H1 (cell line): ENCODE data around the gene GDF2. TPM values are rescaled to one million over a fixed set of nuclear protein-coding genes. Genes with fewer than 3 reads are reported as not detected.

Experiments used
- CTCF ChIA-PET: fragments of 300-600 bp; sonication (Branson Sonifier 250); formaldehyde crosslinking; loops from one replicate; lab custom pipeline; 2021; ENCODE audit not compliant: partially characterized antibody; lab: Charles Lee
- POLR2A ChIA-PET: fragments of 300-600 bp; sonication (Branson Sonifier 250); formaldehyde crosslinking; loops from one replicate; lab custom pipeline; 2021; ENCODE audit warnings: inconsistent platforms; ENCODE audit not compliant: partially characterized antibody; lab: Charles Lee
- DNase-seq, 2 experiments: peaks; one replicate each; pipeline versions ENCODE4 v3.0.0 to v3.0.0-alpha.2; 2010 to 2022; ENCODE audit warnings: low spot score in 2 of 2, low read depth in 1 of 2, mixed read lengths in 1 of 2
- FAIRE-seq: peaks from 2 replicates; lab custom pipeline; 2011; peaks lifted over from hg19 to GRCh38; lab: Jason Lieb, UNC
- H2AFZ ChIP-seq: 2 replicates; pipeline ENCODE4 v1.8.1; 2012; ENCODE audit warnings: low read length, inconsistent platforms
- H2AK5ac ChIP-seq: 2 replicates; pipeline ENCODE4 v1.6.1; 2013; ENCODE audit warnings: low read depth, low read length
- H2BK120ac ChIP-seq: replicated peaks from 2 replicates; pipeline ENCODE3; 2013; ENCODE audit warnings: low read depth, low read length, inconsistent platforms
- H2BK12ac ChIP-seq: 2 replicates; pipeline ENCODE4 v1.6.1; 2013; ENCODE audit warnings: low read depth, low read length
- H2BK15ac ChIP-seq: 2 replicates; pipeline ENCODE4 v1.6.1; 2013; ENCODE audit warnings: low read length
- H2BK20ac ChIP-seq: 2 replicates; pipeline ENCODE4 v1.6.1; 2013; ENCODE audit warnings: low read length
- H2BK5ac ChIP-seq: 2 replicates; pipeline ENCODE4 v1.6.1; 2013; ENCODE audit warnings: low read depth, low read length
- H3K14ac ChIP-seq: 2 replicates; pipeline ENCODE4 v1.6.1; 2013; ENCODE audit warnings: inconsistent platforms; ENCODE audit not compliant: insufficient read length
- H3K18ac ChIP-seq: 2 replicates; pipeline ENCODE4 v1.6.1; 2013; ENCODE audit warnings: low read length; ENCODE audit errors: extremely low read depth
- H3K23ac ChIP-seq: 2 replicates; pipeline ENCODE4 v1.6.1; 2013; ENCODE audit warnings: inconsistent platforms; ENCODE audit not compliant: insufficient read length
- H3K23me2 ChIP-seq: 2 replicates; pipeline ENCODE4 v1.6.1; 2013; ENCODE audit warnings: low read depth, low read length
- H3K27ac ChIP-seq: 2 replicates; pipeline ENCODE4 v1.6.1; 2011; ENCODE audit warnings: low read depth, low read length, inconsistent platforms
- H3K27me3 ChIP-seq, 4 experiments: replicated peaks in 1 of 4; 1 replicate in 1 of 4; 2 replicates in 3 of 4; pipeline versions ENCODE4 v1.6.1 to v1.8.1; 2011 to 2013; ENCODE audit warnings: low read length in 3 of 4, mild to moderate bottlenecking in 3 of 4, inconsistent platforms in 2 of 4, mixed read lengths in 2 of 4, moderate library complexity in 1 of 4; ENCODE audit not compliant: control insufficient read depth in 3 of 4, insufficient read depth in 3 of 4; ENCODE audit errors: extremely low read depth in 1 of 4
- H3K36me3 ChIP-seq, 4 experiments: 2 replicates each; pipeline versions ENCODE4 v1.6.1 to v1.8.1; 2011 to 2013; ENCODE audit warnings: mild to moderate bottlenecking in 4 of 4, low read length in 3 of 4, moderate library complexity in 2 of 4, control low read depth in 1 of 4, inconsistent platforms in 1 of 4; ENCODE audit not compliant: insufficient read depth in 4 of 4, control insufficient read depth in 2 of 4
- H3K4ac ChIP-seq: replicated peaks from 2 replicates; pipeline ENCODE3; 2013; ENCODE audit warnings: low read length, low read depth, mixed read lengths, inconsistent platforms; ENCODE audit not compliant: insufficient read length
- H3K4me1 ChIP-seq, 4 experiments: replicated peaks in 1 of 4; 1 replicate in 1 of 4; 2 replicates in 3 of 4; pipeline versions ENCODE4 v1.6.1 to v1.8.1; 2011 to 2013; ENCODE audit warnings: low read length in 3 of 4, inconsistent platforms in 2 of 4, mixed read lengths in 1 of 4; ENCODE audit not compliant: insufficient read depth in 4 of 4, control insufficient read depth in 3 of 4
- H3K4me2 ChIP-seq, 2 experiments: 2 replicates each; pipeline versions ENCODE4 v1.6.1 to v1.8.1; 2011 to 2013; ENCODE audit warnings: low read depth in 2 of 2, low read length in 2 of 2, control low read depth in 1 of 2, inconsistent platforms in 1 of 2, mild to moderate bottlenecking in 1 of 2; ENCODE audit not compliant: insufficient read depth in 1 of 2
- H3K4me3 ChIP-seq, 4 experiments: fragments of 200-600, 300-600 bp in 1 of 4; sonication (generic), shearing (Covaris generic), sonication (Bioruptor Twin) in 1 of 4; 2 replicates each; pipeline versions ENCODE4 v1.5.1 to v1.8.1; 2011 to 2016; ENCODE audit warnings: low read length in 4 of 4, low read depth in 3 of 4, control low read depth in 2 of 4, inconsistent platforms in 2 of 4, mild to moderate bottlenecking in 2 of 4, mixed read lengths in 1 of 4, moderate library complexity in 1 of 4; ENCODE audit not compliant: insufficient read depth in 2 of 4; ENCODE audit errors: extremely low read depth in 1 of 4
- H3K56ac ChIP-seq: replicated peaks from 2 replicates; pipeline ENCODE3; 2013; ENCODE audit warnings: low read depth, mild to moderate bottlenecking, mixed read lengths, low read length, inconsistent platforms; ENCODE audit not compliant: insufficient read length
- H3K79me1 ChIP-seq: 2 replicates; pipeline ENCODE4 v1.6.1; 2013; ENCODE audit warnings: low read depth, low read length, control low read depth
- H3K79me2 ChIP-seq, 2 experiments: 2 replicates each; pipeline versions ENCODE4 v1.6.1 to v1.8.1; 2012 to 2013; ENCODE audit warnings: low read length in 2 of 2, mild to moderate bottlenecking in 2 of 2, inconsistent platforms in 1 of 2; ENCODE audit not compliant: insufficient read depth in 2 of 2, control insufficient read depth in 1 of 2
- H3K9ac ChIP-seq, 4 experiments: replicated peaks in 1 of 4; 1 replicate in 1 of 4; 2 replicates in 3 of 4; pipeline versions ENCODE4 v1.6.1 to v1.8.1; 2011 to 2013; ENCODE audit warnings: low read depth in 3 of 4, low read length in 3 of 4, control low read depth in 2 of 4, mild to moderate bottlenecking in 2 of 4, moderate library complexity in 2 of 4, inconsistent platforms in 1 of 4; ENCODE audit errors: extremely low read depth in 1 of 4
- H3K9me3 ChIP-seq, 2 experiments: 2 replicates each; pipeline versions ENCODE4 v1.6.1 to v1.8.1; 2012 to 2013; ENCODE audit warnings: mild to moderate bottlenecking in 2 of 2, moderate library complexity in 2 of 2, control low read depth in 1 of 2, inconsistent platforms in 1 of 2, low read depth in 1 of 2, low read length in 1 of 2, mixed read lengths in 1 of 2; ENCODE audit not compliant: insufficient read depth in 2 of 2
- H4K20me1 ChIP-seq, 2 experiments: replicated peaks in 1 of 2; 2 replicates each; pipeline versions ENCODE3 to v1.8.1; 2011 to 2013; ENCODE audit warnings: inconsistent platforms in 2 of 2, low read length in 2 of 2, mild to moderate bottlenecking in 1 of 2; ENCODE audit not compliant: insufficient read depth in 2 of 2, control insufficient read depth in 1 of 2
- H4K5ac ChIP-seq: 2 replicates; pipeline ENCODE4 v1.6.1; 2013; ENCODE audit warnings: low read length, low read depth, mixed read lengths, inconsistent platforms; ENCODE audit not compliant: insufficient read length
- H4K8ac ChIP-seq: 2 replicates; pipeline ENCODE4 v1.8.0; 2013; ENCODE audit warnings: mild to moderate bottlenecking, moderate library complexity, low read length, inconsistent platforms; ENCODE audit not compliant: insufficient read depth; ENCODE audit errors: extremely low read depth
- H4K91ac ChIP-seq: replicated peaks from 2 replicates; pipeline ENCODE3; 2013; ENCODE audit warnings: low read length, mixed read lengths, inconsistent platforms; ENCODE audit not compliant: insufficient read length
- ATF3 ChIP-seq: IDR thresholded peaks from 2 replicates; pipeline ENCODE4 v1.6.1; 2011; ENCODE audit warnings: low read depth, mild to moderate bottlenecking, low read length; ENCODE audit not compliant: insufficient read depth
- CHD2 ChIP-seq: IDR thresholded peaks from 2 replicates; pipeline ENCODE4 v1.6.1; 2012; ENCODE audit warnings: low read length, improper control_type of control experiment
- CREB1 ChIP-seq: IDR thresholded peaks from 2 replicates; pipeline ENCODE4 v1.6.1; 2012; ENCODE audit warnings: inconsistent platforms
- GTF2F1 ChIP-seq: IDR thresholded peaks from 2 replicates; pipeline ENCODE4 v1.6.1; 2012; ENCODE audit warnings: low read depth, low read length, improper control_type of control experiment, borderline replicate concordance
- HDAC2 ChIP-seq, 2 experiments: fragments of 300-600 bp in 1 of 2; sonication (generic) in 1 of 2; IDR thresholded peaks; 2 replicates each; pipeline ENCODE4 v1.6.1; 2011 to 2012; ENCODE audit warnings: low read depth in 2 of 2, low read length in 2 of 2, mild to moderate bottlenecking in 2 of 2, moderate library complexity in 2 of 2, borderline replicate concordance in 1 of 2, inconsistent platforms in 1 of 2
- JUN ChIP-seq: IDR thresholded peaks from 2 replicates; pipeline ENCODE4 v1.6.1; 2011; ENCODE audit warnings: low read depth, mild to moderate bottlenecking, improper control_type of control experiment, low read length
- JUND ChIP-seq: IDR thresholded peaks from 2 replicates; pipeline ENCODE4 v1.6.1; 2011; ENCODE audit warnings: mild to moderate bottlenecking, improper control_type of control experiment, low read length
- KDM5A ChIP-seq: fragments of 200-600 bp; IDR thresholded peaks from 2 replicates; pipeline ENCODE4 v1.7.1; 2012; ENCODE audit warnings: mild to moderate bottlenecking, low read length, inconsistent platforms, mixed read lengths
- POLR2AphosphoS5 ChIP-seq: IDR thresholded peaks from 2 replicates; pipeline ENCODE4 v1.6.1; 2011; ENCODE audit warnings: low read depth, low read length
- RNF2 ChIP-seq: fragments of 200-900, 300-1000 bp; sonication (generic); IDR thresholded peaks from 2 replicates; pipeline ENCODE4 v1.7.1; 2016; ENCODE audit warnings: borderline replicate concordance, low read depth, mild to moderate bottlenecking, antibody characterized with exemption, low read length; ENCODE audit not compliant: poor library complexity, severe bottlenecking; ENCODE audit errors: missing control alignments
- SRF ChIP-seq: IDR thresholded peaks from 2 replicates; pipeline ENCODE4 v1.6.1; 2011; ENCODE audit warnings: mild to moderate bottlenecking, low read depth, low read length, moderate library complexity
- TEAD4 ChIP-seq: IDR thresholded peaks from 2 replicates; pipeline ENCODE4 v1.6.1; 2012; ENCODE audit warnings: low read depth, low read length, inconsistent platforms, mixed read lengths
- USF2 ChIP-seq: IDR thresholded peaks from 2 replicates; pipeline ENCODE4 v1.6.1; 2011; ENCODE audit warnings: low read length, improper control_type of control experiment
- WGBS, 2 experiments: shearing (Covaris generic) in 1 of 2; methylation state at CpG; one replicate each; pipeline versions ENCODE4 v1.1.6 to v1.1.7; 2013 to 2015; ENCODE audit warnings: low lambda C conversion rate in 2 of 2, mixed read lengths in 2 of 2, inconsistent platforms in 1 of 2, low coverage in 1 of 2, missing lambda C conversion rate in 1 of 2; ENCODE audit not compliant: insufficient replicate concordance in 2 of 2, insufficient coverage in 1 of 2, insufficient read length in 1 of 2; ENCODE audit errors: extremely low coverage in 1 of 2, missing lambda C conversion rate in 1 of 2; 5-methylcytosine and 5-hydroxymethylcytosine counted together
- polyA plus RNA-seq, 7 experiments: library from polyadenylated mRNA; depleted of rRNA in 3 of 7; stranded (reverse) in 5 of 7; unstranded in 2 of 7; fragments of >200 nt in 5 of 7; fragments of 200-250 nt in 2 of 7; gene quantifications; 1 replicate in 5 of 7; 2 replicates in 1 of 7; 4 replicates in 1 of 7; pipeline versions ENCODE4 v1.2.1 to v1.2.3, GENCODE V29; 2011 to 2013; ENCODE audit warnings: missing spikeins in 2 of 7, mixed read lengths in 2 of 7
- total RNA-seq: library from RNA; stranded (reverse); fragmentation: NEBNext Ultra II Directional; extraction: Animal tissue kit (Norgen Biotek cat#: 25700); gene quantifications from 2 replicates; pipeline ENCODE4 v1.2.1, GENCODE V29; 2021

GDF2 gene
- total and polyA plus RNA-seq, 2 of the 8 experiments (the other 6 are each of a cell fraction or from before 2014, with no cell fraction given) = not detected

- no peak overlapping the region for H3K18ac ChIP-seq
- CTCF ChIA-PET = interaction anchor here (1.5 to 2.4 kb wide), 2 partner anchors 247 to 270 kb away, joined by 9 read pairs; no protein-coding TSS in a partner anchor
- H3K4ac ChIP-seq = no peak overlapping the region
- TF ChIP-seq KDM5A = no peak
- TF ChIP-seq JUND = no peak
- TF ChIP-seq CHD2 = no peak
- TF ChIP-seq JUN = no peak
- TF ChIP-seq SRF = no peak
- TF ChIP-seq RNF2 = no peak
- TF ChIP-seq USF2 = no peak
- no peak for TF ChIP-seq TEAD4
- TF ChIP-seq HDAC2 (IDR thresholded peaks at IDR 0.05; ENCODE audit: borderline replicate concordance in 1 of 2, low read depth in 2 of 2, low read length in 2 of 2) = no peak
- TF ChIP-seq GTF2F1 = no peak
- TF ChIP-seq ATF3 = no peak
- TF ChIP-seq CREB1 = no peak
- TF ChIP-seq POLR2AphosphoS5 = no peak
Measured at GRCh38 chr10:47295411-47295810, 26.8 kb upstream of the GDF2 start.

More at GRCh38 chr10:47295411-47295810, 26.8 kb upstream of the GDF2 start:
- Histone ChIP-seq H2BK120ac (no peak overlapping the region), H3K9ac (no peak overlapping the region), H2AK5ac (no peak overlapping the region), H3K79me2 (no peaks in the 10 kb centered on the region), H3K23ac (no peak overlapping the region), H2BK20ac (no peak overlapping the region), H3K56ac (no peak overlapping the region), H2AFZ (no peak overlapping the region), H3K4me1 (peaks cover 0 to 4% (median 2%) of the 10 kb centered on the region in 4 experiments; a peak in 1 of 7 replicates), H4K8ac (no peak overlapping the region; the same call in 1 of the 2 replicates), H3K14ac (no peak overlapping the region), H2BK12ac (no peak overlapping the region), H3K4me2 (no peak overlapping the region), H2BK5ac (no peak overlapping the region), H3K9me3 (no peaks in the 10 kb centered on the region), H3K27me3 (peaks cover 2 to 19% (median 14%) of the 10 kb centered on the region in 4 experiments), H3K79me1 (no peaks in the 10 kb centered on the region), H4K5ac (no peak overlapping the region), H3K36me3 (no peaks in the 10 kb centered on the region), H4K91ac (no peak overlapping the region), H4K20me1 (no peaks in the 10 kb centered on the region), H3K23me2 (peaks cover 6% of the 10 kb centered on the region; the same call in 1 of the 2 replicates), H3K4me3 (no peak overlapping the region), H2BK15ac (no peak overlapping the region), H3K27ac (no peak overlapping the region)
- no peak for FAIRE-seq
- POLR2A ChIA-PET = no interaction called here
- DNase-seq = no peak
- 91% methylated on average over 5 of the region's 5 CpGs; no CpG with 5 or more reads in 1 of the 2 experiments for WGBS, 2 experiments
